HG03571 (cell line): Measurements from ENCODE around the gene SNAI3.

ENCODE experiments used
- ATAC-seq: cut with Tn5 transposase; IDR thresholded peaks from one replicate; pipeline ENCODE4 v1.9.1; 2021; ENCODE audit not compliant: unreplicated experiment

The SNAI3 gene

DNA sequence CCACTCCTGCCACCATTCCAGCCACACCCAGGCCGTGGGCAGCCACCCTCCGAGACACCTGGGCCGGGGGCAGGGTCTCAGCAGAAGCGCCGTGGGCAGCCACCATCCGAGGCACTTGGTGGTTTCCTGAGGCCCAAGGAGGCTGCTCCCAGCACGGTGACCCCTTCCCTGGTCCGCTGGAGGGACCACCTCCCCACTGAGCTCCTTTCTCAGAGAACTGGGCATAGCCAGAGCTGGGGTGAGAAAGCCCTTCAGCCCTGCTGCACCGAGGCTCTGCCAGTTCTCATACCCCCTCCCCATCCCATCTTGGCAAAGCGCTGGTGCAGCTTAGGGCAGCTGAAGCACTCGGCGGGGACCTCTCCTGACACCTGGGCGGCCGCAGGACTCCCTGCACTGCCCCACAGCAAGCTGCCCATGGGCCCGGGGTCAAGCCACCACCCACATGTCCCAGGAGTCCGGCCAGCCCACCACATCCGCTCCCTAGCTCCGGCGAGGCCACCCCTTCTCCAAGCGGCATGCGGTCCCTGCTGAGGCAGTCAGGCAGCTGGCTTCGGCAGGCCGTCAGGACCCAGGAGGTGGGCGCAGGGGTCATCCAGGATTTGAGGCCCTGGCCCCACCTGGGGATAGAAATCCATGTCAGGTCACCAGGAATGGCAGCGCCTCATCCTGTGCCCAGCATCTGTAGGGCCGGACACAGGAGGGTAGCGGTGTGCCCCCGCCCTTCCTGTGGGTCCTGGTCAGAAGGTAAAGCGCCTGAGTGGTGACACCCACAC lies 34.1 kb downstream of the SNAI3 start:
- ATAC-seq: no peak

DNA sequence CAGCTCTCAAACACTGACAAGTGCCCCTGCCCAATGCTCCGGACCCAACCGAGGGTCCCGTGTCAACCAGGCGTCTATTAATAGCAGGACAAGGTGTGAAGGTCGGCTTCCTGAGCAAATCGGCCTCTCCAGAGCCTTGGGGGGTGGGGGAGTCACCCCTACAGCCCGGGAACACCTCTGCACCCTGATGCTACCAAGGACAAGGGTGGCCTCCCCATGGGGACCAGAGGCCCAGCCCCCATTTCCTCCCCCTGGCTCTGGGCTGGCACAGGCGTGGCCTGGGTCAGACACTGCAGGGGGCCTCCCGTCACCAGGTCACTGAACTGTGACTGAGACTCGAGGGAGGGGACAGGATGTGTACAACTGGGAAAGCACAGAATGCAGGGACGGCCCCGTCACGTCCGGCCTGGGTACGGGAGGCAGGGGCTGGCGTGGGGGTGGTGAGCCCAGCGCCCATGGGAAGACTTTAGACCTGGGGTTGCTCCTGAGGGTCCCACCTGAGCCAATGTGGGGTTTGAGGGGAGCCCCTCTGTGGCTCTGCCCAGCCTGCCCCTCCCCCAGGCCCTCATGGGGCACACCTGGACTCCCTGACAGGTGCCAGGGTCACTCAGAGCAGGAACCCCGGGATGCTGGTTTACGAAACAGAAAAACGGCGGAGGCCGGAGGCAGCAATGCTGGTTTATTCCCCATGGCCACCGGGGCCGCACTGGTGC lies 34.9 kb downstream of the SNAI3 start:
- peak; percentile 61 for ATAC-seq

- peak; percentile 64 for ATAC-seq
These were observed 35.5 kb downstream of the SNAI3 start, which contains the start of gene CYBA for GRCh38 chr16:88650749-88651275. Gene CYBA, minus strand, starts transcription at chr16:88651053. Its CDS starts 40 bp downstream, at chr16:88651013.

DNA sequence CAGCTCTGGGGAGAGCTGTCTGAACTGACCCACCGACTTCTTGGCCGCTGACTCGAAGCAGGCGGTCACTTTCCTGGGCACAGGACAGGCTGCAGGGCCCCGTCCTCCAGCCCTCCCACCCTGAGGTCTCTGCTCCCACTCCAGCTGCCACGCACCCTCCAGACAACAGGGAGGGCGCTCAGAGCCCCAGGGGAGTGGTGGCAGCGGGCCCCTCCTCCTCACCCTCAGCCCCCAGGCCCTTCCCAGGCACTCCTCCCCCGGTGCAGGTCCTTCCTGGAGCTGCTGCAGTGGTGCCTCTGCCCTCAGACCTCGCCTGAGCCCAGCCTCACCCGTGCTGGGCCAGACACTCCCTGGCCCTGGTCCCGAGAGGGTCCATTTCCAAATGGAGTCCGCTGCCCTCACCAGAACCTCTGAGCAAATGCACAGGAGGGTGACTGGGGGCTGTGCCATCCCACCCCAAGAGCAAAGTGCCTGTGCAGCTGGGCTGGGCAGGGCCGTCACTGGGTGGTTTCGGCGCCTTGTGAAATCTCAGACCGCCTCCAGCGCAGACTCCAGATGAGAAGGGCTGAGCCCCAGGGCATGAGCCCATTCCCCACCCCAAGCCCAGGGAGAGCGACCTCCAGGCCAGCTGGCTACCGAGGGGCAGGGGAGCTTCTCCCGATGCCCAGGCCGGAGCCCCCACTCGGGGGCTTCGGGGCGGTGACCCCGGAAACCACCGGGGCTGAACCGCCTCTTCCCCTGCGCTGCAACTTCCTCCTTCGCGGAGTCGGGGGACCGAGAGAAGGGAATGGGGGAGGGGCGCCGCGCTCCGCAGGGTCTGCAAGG lies 36.2 kb downstream of the SNAI3 start:
- ATAC-seq: peak; percentile 14

GRCh38 chr16:88649195-88649923 lies 36.9 kb downstream of the SNAI3 start:
- ATAC-seq: no peak

DNA sequence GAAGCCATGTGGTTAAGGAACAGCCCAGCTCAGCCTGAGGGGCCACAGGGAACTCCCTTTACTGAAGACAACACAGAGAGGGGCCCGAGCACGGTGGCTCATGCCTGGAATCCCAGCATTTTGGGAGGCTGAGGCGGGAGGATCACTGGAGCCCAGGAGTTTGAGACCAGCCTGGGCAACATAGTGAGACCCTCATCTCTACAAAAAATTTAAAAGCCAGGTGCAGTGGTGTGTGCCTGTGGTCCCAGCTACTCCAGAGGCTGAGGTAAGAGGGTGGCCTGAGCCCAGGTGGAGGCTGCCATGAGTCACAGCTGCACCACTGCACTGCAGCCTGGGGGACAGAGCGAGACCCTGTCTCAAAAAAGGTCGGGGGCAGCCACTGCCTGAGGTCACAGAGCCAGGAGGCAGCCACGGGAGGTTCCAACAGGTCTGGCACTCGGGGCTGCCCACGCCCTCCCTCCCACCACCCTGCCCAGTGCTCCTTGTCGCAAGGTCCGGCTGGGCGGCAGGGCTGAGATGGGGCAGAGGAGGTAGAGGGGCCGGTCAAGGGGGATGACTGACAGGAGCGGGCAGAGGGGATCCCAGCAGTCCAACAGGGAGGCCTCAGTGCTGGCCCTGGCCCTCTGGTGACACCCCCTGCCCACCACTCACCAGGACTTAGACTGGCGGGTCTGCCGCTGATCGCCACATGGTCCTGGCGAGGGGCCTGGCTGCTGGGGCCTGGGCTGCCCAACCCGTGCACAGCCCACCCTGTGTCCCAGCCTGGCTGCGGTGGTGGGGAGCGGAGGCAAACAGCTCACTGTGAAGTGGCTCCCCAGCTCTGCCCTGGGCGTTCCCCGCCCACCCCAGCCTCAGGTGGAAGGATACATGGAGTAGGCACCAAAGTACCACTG lies 38.9 kb downstream of the SNAI3 start:
- no peak for ATAC-seq

DNA sequence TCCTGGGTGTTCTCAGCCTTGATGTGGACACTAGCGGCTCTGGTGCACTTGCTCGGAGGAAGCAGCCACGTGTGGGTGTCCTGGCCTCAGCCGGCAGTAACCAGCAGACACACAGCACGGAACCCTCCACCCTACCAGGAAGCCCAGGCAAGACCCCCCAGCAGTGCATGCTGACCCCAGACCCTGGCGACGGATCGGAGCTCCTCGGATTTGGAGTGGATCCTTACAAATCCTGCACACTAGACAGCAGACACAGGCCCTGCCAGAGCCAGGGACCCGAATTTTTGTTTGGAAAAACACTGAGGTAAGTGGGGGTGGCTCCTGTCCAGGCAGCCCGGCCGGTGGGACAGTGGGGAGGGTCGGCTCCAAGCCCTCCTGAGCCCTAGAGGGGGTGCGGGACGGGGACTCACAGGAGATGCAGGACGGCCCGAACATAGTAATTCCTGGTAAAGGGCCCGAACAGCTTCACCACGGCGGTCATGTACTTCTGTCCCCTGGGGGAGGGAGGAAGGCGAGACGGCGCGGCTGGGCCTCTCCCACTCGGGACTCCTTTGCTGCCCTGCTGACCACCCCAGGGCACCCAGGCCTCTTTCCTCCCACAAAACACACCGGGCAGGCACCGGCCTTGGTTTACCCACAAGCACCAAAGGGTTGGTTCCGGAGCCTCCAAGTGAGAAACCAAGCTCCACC lies 39.8 kb downstream of the SNAI3 start:
- no peak for ATAC-seq

DNA sequence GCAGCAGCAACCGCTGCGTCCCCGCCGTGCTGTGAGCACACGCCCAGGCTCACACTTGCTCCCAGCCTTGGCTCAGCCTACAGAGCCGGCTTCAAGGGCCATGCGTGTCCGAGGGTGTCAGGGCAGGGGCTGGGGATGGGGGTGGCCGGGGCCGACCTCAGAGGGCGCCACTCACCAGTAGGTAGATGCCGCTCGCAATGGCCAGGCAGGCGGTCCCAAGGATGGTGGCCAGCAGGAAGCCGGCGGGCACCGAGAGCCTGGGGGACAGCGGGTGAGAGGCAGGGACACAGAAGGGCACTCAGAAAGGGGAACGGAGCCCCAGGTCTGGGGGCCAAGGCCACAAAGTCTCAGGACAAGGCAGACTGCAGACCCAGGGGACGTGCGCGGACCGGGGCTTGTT lies 40.4 kb downstream of the SNAI3 start:
- no peak for ATAC-seq

GRCh38 chr16:88645455-88645854 lies 40.9 kb downstream of the SNAI3 start:
- ATAC-seq: no peak

- ATAC-seq: no peak
These were observed 42.7 kb downstream of the SNAI3 start for GRCh38 chr16:88643644-88643932.

GRCh38 chr16:88642881-88643643 lies 43.2 kb downstream of the SNAI3 start:
- ATAC-seq: no peak

DNA sequence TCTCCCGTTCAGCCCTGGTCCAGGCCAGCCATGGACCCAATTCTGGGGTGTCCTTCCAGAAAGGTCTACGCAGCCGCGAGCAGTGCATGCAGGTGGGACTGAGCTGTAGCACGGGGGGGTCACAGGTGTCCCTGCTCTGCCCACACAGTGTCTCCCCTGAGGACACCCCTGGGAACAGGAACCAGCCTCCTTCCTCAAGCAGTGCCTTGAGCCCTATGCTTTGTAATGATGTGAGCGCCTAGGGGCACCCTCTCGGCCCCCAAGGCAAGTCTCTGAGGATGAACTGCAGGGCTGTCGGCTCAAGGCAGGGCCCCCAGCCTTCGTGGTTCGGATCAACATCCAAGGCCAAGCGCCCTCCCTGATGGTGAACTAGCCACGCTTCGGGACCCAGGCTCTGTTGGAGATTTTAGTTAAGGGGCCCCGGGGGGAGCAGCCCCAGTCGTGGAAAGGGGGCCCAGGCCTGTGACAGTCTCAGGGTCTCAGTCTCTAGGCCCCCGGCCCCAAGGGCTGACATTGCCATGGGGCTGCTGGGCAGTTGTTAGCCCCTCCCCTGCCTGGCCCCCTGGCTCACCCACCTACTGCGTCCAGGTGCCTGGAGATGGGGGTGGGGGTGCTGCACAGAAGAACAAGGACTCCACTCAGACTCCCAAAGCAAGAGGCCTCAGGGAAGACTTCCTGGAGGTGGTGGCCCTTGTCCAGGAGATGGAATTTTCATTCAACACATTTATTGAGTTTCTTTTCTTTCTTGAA lies 45.6 kb downstream of the SNAI3 start:
- no peak for ATAC-seq

DNA sequence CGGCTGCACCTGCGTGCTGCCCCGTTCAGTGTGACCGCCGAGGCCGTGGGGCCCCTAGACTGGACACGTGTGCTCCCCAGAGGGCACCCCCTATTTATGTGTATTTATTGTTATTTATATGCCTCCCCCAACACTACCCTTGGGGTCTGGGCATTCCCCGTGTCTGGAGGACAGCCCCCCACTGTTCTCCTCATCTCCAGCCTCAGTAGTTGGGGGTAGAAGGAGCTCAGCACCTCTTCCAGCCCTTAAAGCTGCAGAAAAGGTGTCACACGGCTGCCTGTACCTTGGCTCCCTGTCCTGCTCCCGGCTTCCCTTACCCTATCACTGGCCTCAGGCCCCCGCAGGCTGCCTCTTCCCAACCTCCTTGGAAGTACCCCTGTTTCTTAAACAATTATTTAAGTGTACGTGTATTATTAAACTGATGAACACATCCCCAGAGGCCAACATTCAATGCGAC lies 46.2 kb downstream of the SNAI3 start:
- no peak for ATAC-seq

DNA sequence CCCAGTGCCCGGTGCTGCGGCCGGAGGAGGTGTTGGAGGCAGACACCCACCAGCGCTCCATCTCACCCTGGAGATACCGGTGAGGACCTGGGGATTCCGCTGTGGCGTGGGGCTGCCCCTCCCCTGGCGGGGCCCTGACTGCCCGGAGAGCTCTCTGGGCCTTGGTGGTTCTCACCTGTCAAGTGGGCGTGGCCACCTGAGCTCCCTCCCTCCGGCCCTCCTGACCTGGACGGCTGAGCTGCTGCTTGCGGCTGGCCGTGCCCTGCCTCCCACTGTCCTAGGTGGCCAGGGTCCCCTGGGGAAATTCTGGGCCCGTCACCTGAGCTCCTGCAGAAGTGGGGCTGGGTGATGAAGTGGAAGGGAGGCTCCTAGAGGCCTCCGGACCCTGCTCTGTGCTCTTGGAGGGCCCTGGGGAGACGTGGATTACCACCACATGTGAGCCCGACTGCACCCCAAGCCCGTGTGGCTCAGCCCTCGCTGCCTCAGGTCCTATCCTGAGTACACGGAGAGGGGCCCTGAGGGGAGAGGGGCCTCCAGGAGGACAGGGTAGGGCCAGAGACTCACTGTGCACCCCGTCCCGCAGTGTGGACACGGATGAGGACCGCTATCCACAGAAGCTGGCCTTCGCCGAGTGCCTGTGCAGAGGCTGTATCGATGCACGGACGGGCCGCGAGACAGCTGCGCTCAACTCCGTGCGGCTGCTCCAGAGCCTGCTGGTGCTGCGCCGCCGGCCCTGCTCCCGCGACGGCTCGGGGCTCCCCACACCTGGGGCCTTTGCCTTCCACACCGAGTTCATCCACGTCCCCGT lies 46.9 kb downstream of the SNAI3 start:
- no peak for ATAC-seq

DNA sequence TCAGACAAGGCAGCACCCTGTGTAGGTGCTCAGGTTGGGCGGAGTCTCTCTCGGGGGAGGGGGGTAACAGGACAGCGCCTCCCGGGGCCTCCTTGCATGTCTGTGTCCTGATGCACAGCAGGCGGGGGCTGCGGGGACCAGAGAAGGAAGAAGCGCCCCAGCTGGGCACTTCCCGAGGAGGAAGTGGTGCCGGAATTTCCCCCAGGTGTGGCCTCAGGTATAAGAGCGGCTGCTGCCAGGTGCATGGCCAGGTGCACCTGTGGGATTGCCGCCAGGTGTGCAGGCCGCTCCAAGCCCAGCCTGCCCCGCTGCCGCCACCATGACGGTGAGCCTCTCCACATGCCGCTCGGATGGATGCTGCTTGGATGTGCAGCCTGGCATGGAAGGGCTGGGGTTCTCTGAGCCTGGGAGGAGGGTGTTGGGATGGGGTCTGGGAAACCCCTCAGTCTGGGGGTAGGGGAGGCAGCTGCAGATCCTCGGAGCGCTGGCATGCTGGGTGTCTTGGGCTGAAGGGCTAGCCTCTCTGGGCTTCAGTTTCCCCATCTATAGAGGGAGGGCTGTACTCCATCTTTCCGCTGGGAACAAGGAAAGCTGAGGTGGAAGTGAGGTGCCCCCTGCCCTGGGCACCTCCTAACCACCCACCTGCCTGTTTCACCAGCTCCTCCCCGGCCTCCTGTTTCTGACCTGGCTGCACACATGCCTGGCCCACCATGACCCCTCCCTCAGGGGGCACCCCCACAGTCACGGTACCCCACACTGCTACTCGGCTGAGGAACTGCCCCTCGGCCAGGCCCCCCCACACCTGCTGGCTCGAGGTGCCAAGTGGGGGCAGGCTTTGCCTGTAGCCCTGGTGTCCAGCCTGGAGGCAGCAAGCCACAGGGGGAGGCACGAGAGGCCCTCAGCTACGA lies 47.7 kb downstream of the SNAI3 start, which contains the start of gene IL17C:
TSS of gene IL17C (plus strand) at position 250 of the 908 bp plus-strand sequence. CDS start at position 320, 70 bp downstream.
- ATAC-seq: no peak
